ENCODE results near the gene EPX.

GRCh38 chr17:58239987-58240386, 47.5 kb downstream of the EPX start:
- TF ChIP-seq CTCF (IDR thresholded peaks at IDR 0.05), result no peak
- TF ChIP-seq ZFX (IDR thresholded peaks at IDR 0.05; ENCODE audit: borderline replicate concordance), result no peak
